H1 (cell line): ENCODE results near the gene GALNT1. TPM values are rescaled to one million over a fixed set of nuclear protein-coding genes. Genes with fewer than 3 reads are reported as not detected.

Source experiments
- CTCF ChIA-PET: fragments of 300-600 bp; sonication (Branson Sonifier 250); formaldehyde crosslinking; loops from one replicate; lab custom pipeline; 2021; ENCODE audit not compliant: partially characterized antibody; lab: Charles Lee
- POLR2A ChIA-PET: fragments of 300-600 bp; sonication (Branson Sonifier 250); formaldehyde crosslinking; loops from one replicate; lab custom pipeline; 2021; ENCODE audit warnings: inconsistent platforms; ENCODE audit not compliant: partially characterized antibody; lab: Charles Lee
- DNase-seq, 2 experiments: peaks; one replicate each; pipeline versions ENCODE4 v3.0.0 to v3.0.0-alpha.2; 2010 to 2022; ENCODE audit warnings: low spot score in 2 of 2, low read depth in 1 of 2, mixed read lengths in 1 of 2
- FAIRE-seq: peaks from 2 replicates; lab custom pipeline; 2011; peaks lifted over from hg19 to GRCh38; lab: Jason Lieb, UNC
- H2AFZ ChIP-seq: 2 replicates; pipeline ENCODE4 v1.8.1; 2012; ENCODE audit warnings: low read length, inconsistent platforms
- H2AK5ac ChIP-seq: 2 replicates; pipeline ENCODE4 v1.6.1; 2013; ENCODE audit warnings: low read depth, low read length
- H2BK120ac ChIP-seq: replicated peaks from 2 replicates; pipeline ENCODE3; 2013; ENCODE audit warnings: low read depth, low read length, inconsistent platforms
- H2BK12ac ChIP-seq: 2 replicates; pipeline ENCODE4 v1.6.1; 2013; ENCODE audit warnings: low read depth, low read length
- H2BK15ac ChIP-seq: 2 replicates; pipeline ENCODE4 v1.6.1; 2013; ENCODE audit warnings: low read length
- H2BK20ac ChIP-seq: 2 replicates; pipeline ENCODE4 v1.6.1; 2013; ENCODE audit warnings: low read length
- H2BK5ac ChIP-seq: 2 replicates; pipeline ENCODE4 v1.6.1; 2013; ENCODE audit warnings: low read depth, low read length
- H3K14ac ChIP-seq: 2 replicates; pipeline ENCODE4 v1.6.1; 2013; ENCODE audit warnings: inconsistent platforms; ENCODE audit not compliant: insufficient read length
- H3K18ac ChIP-seq: 2 replicates; pipeline ENCODE4 v1.6.1; 2013; ENCODE audit warnings: low read length; ENCODE audit errors: extremely low read depth
- H3K23ac ChIP-seq: 2 replicates; pipeline ENCODE4 v1.6.1; 2013; ENCODE audit warnings: inconsistent platforms; ENCODE audit not compliant: insufficient read length
- H3K23me2 ChIP-seq: 2 replicates; pipeline ENCODE4 v1.6.1; 2013; ENCODE audit warnings: low read depth, low read length
- H3K27ac ChIP-seq: 2 replicates; pipeline ENCODE4 v1.6.1; 2011; ENCODE audit warnings: low read depth, low read length, inconsistent platforms
- H3K27me3 ChIP-seq, 4 experiments: replicated peaks in 1 of 4; 1 replicate in 1 of 4; 2 replicates in 3 of 4; pipeline versions ENCODE4 v1.6.1 to v1.8.1; 2011 to 2013; ENCODE audit warnings: low read length in 3 of 4, mild to moderate bottlenecking in 3 of 4, inconsistent platforms in 2 of 4, mixed read lengths in 2 of 4, moderate library complexity in 1 of 4; ENCODE audit not compliant: control insufficient read depth in 3 of 4, insufficient read depth in 3 of 4; ENCODE audit errors: extremely low read depth in 1 of 4
- H3K36me3 ChIP-seq, 4 experiments: 2 replicates each; pipeline versions ENCODE4 v1.6.1 to v1.8.1; 2011 to 2013; ENCODE audit warnings: mild to moderate bottlenecking in 4 of 4, low read length in 3 of 4, moderate library complexity in 2 of 4, control low read depth in 1 of 4, inconsistent platforms in 1 of 4; ENCODE audit not compliant: insufficient read depth in 4 of 4, control insufficient read depth in 2 of 4
- H3K4ac ChIP-seq: replicated peaks from 2 replicates; pipeline ENCODE3; 2013; ENCODE audit warnings: low read length, low read depth, mixed read lengths, inconsistent platforms; ENCODE audit not compliant: insufficient read length
- H3K4me1 ChIP-seq, 4 experiments: replicated peaks in 1 of 4; 1 replicate in 1 of 4; 2 replicates in 3 of 4; pipeline versions ENCODE4 v1.6.1 to v1.8.1; 2011 to 2013; ENCODE audit warnings: low read length in 3 of 4, inconsistent platforms in 2 of 4, mixed read lengths in 1 of 4; ENCODE audit not compliant: insufficient read depth in 4 of 4, control insufficient read depth in 3 of 4
- H3K4me2 ChIP-seq, 2 experiments: 2 replicates each; pipeline versions ENCODE4 v1.6.1 to v1.8.1; 2011 to 2013; ENCODE audit warnings: low read depth in 2 of 2, low read length in 2 of 2, control low read depth in 1 of 2, inconsistent platforms in 1 of 2, mild to moderate bottlenecking in 1 of 2; ENCODE audit not compliant: insufficient read depth in 1 of 2
- H3K4me3 ChIP-seq, 4 experiments: fragments of 200-600, 300-600 bp in 1 of 4; sonication (generic), shearing (Covaris generic), sonication (Bioruptor Twin) in 1 of 4; 2 replicates each; pipeline versions ENCODE4 v1.5.1 to v1.8.1; 2011 to 2016; ENCODE audit warnings: low read length in 4 of 4, low read depth in 3 of 4, control low read depth in 2 of 4, inconsistent platforms in 2 of 4, mild to moderate bottlenecking in 2 of 4, mixed read lengths in 1 of 4, moderate library complexity in 1 of 4; ENCODE audit not compliant: insufficient read depth in 2 of 4; ENCODE audit errors: extremely low read depth in 1 of 4
- H3K56ac ChIP-seq: replicated peaks from 2 replicates; pipeline ENCODE3; 2013; ENCODE audit warnings: low read depth, mild to moderate bottlenecking, mixed read lengths, low read length, inconsistent platforms; ENCODE audit not compliant: insufficient read length
- H3K79me1 ChIP-seq: 2 replicates; pipeline ENCODE4 v1.6.1; 2013; ENCODE audit warnings: low read depth, low read length, control low read depth
- H3K79me2 ChIP-seq, 2 experiments: 2 replicates each; pipeline versions ENCODE4 v1.6.1 to v1.8.1; 2012 to 2013; ENCODE audit warnings: low read length in 2 of 2, mild to moderate bottlenecking in 2 of 2, inconsistent platforms in 1 of 2; ENCODE audit not compliant: insufficient read depth in 2 of 2, control insufficient read depth in 1 of 2
- H3K9ac ChIP-seq, 4 experiments: replicated peaks in 1 of 4; 1 replicate in 1 of 4; 2 replicates in 3 of 4; pipeline versions ENCODE4 v1.6.1 to v1.8.1; 2011 to 2013; ENCODE audit warnings: low read depth in 3 of 4, low read length in 3 of 4, control low read depth in 2 of 4, mild to moderate bottlenecking in 2 of 4, moderate library complexity in 2 of 4, inconsistent platforms in 1 of 4; ENCODE audit errors: extremely low read depth in 1 of 4
- H3K9me3 ChIP-seq, 2 experiments: 2 replicates each; pipeline versions ENCODE4 v1.6.1 to v1.8.1; 2012 to 2013; ENCODE audit warnings: mild to moderate bottlenecking in 2 of 2, moderate library complexity in 2 of 2, control low read depth in 1 of 2, inconsistent platforms in 1 of 2, low read depth in 1 of 2, low read length in 1 of 2, mixed read lengths in 1 of 2; ENCODE audit not compliant: insufficient read depth in 2 of 2
- H4K20me1 ChIP-seq, 2 experiments: replicated peaks in 1 of 2; 2 replicates each; pipeline versions ENCODE3 to v1.8.1; 2011 to 2013; ENCODE audit warnings: inconsistent platforms in 2 of 2, low read length in 2 of 2, mild to moderate bottlenecking in 1 of 2; ENCODE audit not compliant: insufficient read depth in 2 of 2, control insufficient read depth in 1 of 2
- H4K5ac ChIP-seq: 2 replicates; pipeline ENCODE4 v1.6.1; 2013; ENCODE audit warnings: low read length, low read depth, mixed read lengths, inconsistent platforms; ENCODE audit not compliant: insufficient read length
- H4K8ac ChIP-seq: 2 replicates; pipeline ENCODE4 v1.8.0; 2013; ENCODE audit warnings: mild to moderate bottlenecking, moderate library complexity, low read length, inconsistent platforms; ENCODE audit not compliant: insufficient read depth; ENCODE audit errors: extremely low read depth
- H4K91ac ChIP-seq: replicated peaks from 2 replicates; pipeline ENCODE3; 2013; ENCODE audit warnings: low read length, mixed read lengths, inconsistent platforms; ENCODE audit not compliant: insufficient read length
- KDM4A ChIP-seq: IDR thresholded peaks from one replicate; pipeline ENCODE4 v1.7.1; 2012; ENCODE audit warnings: low read depth, mild to moderate bottlenecking, moderate library complexity, low read length, inconsistent platforms; ENCODE audit not compliant: severe bottlenecking
- MAFK ChIP-seq: IDR thresholded peaks from 2 replicates; pipeline ENCODE4 v1.6.1; 2012; ENCODE audit warnings: low read depth, mild to moderate bottlenecking, improper control_type of control experiment, low read length
- WGBS, 2 experiments: shearing (Covaris generic) in 1 of 2; methylation state at CpG; one replicate each; pipeline versions ENCODE4 v1.1.6 to v1.1.7; 2013 to 2015; ENCODE audit warnings: low lambda C conversion rate in 2 of 2, mixed read lengths in 2 of 2, inconsistent platforms in 1 of 2, low coverage in 1 of 2, missing lambda C conversion rate in 1 of 2; ENCODE audit not compliant: insufficient replicate concordance in 2 of 2, insufficient coverage in 1 of 2, insufficient read length in 1 of 2; ENCODE audit errors: extremely low coverage in 1 of 2, missing lambda C conversion rate in 1 of 2; 5-methylcytosine and 5-hydroxymethylcytosine counted together
- polyA plus RNA-seq, 7 experiments: library from polyadenylated mRNA; depleted of rRNA in 3 of 7; stranded (reverse) in 5 of 7; unstranded in 2 of 7; fragments of >200 nt in 5 of 7; fragments of 200-250 nt in 2 of 7; gene quantifications; 1 replicate in 5 of 7; 2 replicates in 1 of 7; 4 replicates in 1 of 7; pipeline versions ENCODE4 v1.2.1 to v1.2.3, GENCODE V29; 2011 to 2013; ENCODE audit warnings: missing spikeins in 2 of 7, mixed read lengths in 2 of 7
- total RNA-seq: library from RNA; stranded (reverse); fragmentation: NEBNext Ultra II Directional; extraction: Animal tissue kit (Norgen Biotek cat#: 25700); gene quantifications from 2 replicates; pipeline ENCODE4 v1.2.1, GENCODE V29; 2021

The GALNT1 gene
- total and polyA plus RNA-seq, 2 of the 8 experiments (the other 6 are each of a cell fraction or from before 2014, with no cell fraction given): 22.4 to 101 TPM

DNA sequence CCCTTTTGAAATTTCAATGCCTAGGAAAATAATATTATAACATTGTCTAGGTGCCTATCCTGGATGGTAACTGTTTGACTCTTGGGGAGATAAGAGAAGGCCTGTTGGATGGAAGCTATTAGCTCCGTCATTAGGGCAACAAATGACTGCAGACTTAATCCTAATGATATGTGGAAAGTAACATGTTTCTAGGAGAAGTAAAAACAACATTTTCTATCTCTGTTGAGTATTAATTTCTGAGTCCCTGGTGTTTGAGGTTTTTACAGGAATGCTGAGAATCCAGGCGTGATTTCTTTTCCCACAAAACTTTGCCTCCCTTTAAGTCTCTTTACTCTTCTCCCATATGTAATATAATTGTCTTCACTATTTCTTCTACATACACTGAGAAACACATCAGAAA lies 159.1 kb downstream of the GALNT1 start:
- no peak overlapping the region for H2BK20ac ChIP-seq
- H3K27me3 ChIP-seq: no peaks in the 10 kb centered on the region
- H3K9me3 ChIP-seq: no peaks in the 10 kb centered on the region
- no peaks in the 10 kb centered on the region for H3K23me2 ChIP-seq
- no peak overlapping the region for H2BK5ac ChIP-seq
- ChIA-PET CTCF (interaction anchor here (0.6 to 1.8 kb wide), 3 partner anchors 151 to 1724 kb away, joined by 3 to 4 read pairs (median 3); no protein-coding TSS in a partner anchor), POLR2A (no interaction called here)
- no peak overlapping the region for H4K5ac ChIP-seq
- H3K4me3 ChIP-seq: no peak overlapping the region
- no peak overlapping the region for H3K56ac ChIP-seq
- H3K9ac ChIP-seq: no peak overlapping the region
- no peaks in the 10 kb centered on the region for H3K79me2 ChIP-seq
- H3K4me2 ChIP-seq: no peak overlapping the region
- TF ChIP-seq KDM4A: no peak
- no peak for TF ChIP-seq MAFK
- H3K4ac ChIP-seq: no peak overlapping the region
- H2BK15ac ChIP-seq: no peak overlapping the region
- no peaks in the 10 kb centered on the region for H3K4me1 ChIP-seq
- 85% methylated on average over 2 of the region's 2 CpGs; no CpG with 5 or more reads in 1 of the 2 experiments for WGBS, 2 experiments
- H3K14ac ChIP-seq: no peak overlapping the region
- H3K27ac ChIP-seq: no peak overlapping the region
- DNase-seq (no peak), FAIRE-seq (no peak)
- no peak overlapping the region for H2BK120ac ChIP-seq
- H3K36me3 ChIP-seq: no peaks in the 10 kb centered on the region
- H2AK5ac ChIP-seq: no peak overlapping the region
- no peak overlapping the region for H4K91ac ChIP-seq
- no peak overlapping the region for H2BK12ac ChIP-seq
- H2AFZ ChIP-seq: no peak overlapping the region
- H3K23ac ChIP-seq: no peak overlapping the region
- H4K20me1 ChIP-seq: no peaks in the 10 kb centered on the region
- no peaks in the 10 kb centered on the region for H3K79me1 ChIP-seq
- no peak overlapping the region for H4K8ac ChIP-seq
- no peak overlapping the region for H3K18ac ChIP-seq
